ENCODE data around the gene VPS72.

DNA sequence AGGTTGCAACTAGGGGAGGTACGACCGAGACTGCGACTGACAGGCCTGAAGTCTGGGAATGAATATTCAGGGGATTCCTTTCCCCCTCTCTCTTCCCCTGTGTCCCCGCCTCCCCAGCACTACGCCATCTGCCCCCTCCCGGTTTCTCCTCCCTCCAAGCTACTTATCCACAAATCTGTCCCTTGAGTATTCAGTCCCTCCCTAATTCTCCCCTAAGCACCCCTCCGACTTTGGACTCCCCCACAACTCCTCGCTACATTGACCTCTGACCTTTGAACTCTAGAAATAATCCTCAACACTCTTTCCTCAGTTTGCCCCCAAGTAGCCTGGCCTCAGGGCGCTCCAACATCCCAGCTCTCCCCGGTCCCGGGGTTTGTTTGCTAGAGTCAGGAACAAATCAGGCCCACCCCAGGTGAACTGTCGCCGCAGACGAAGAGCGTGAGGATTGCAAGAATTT is 24.7 kb downstream of the VPS72 start:
- TF ChIP-seq ZNF44 (CRISPR knock-in tag; IDR thresholded peaks at IDR 0.05): no peak
- no peak for TF ChIP-seq ATRX (CRISPR knock-in tag; IDR thresholded peaks at IDR 0.05; ENCODE audit: borderline replicate concordance)
- no peak for TF ChIP-seq ZNF274 (CRISPR knock-in tag; IDR thresholded peaks at IDR 0.05)
- no peak for TF ChIP-seq RERE (CRISPR knock-in tag; IDR thresholded peaks at IDR 0.05; ENCODE audit: low read depth)
- no peak for TF ChIP-seq ZBTB21 (CRISPR knock-in tag; IDR thresholded peaks at IDR 0.05)
- no peak for TF ChIP-seq POLR2AphosphoS2 (IDR thresholded peaks at IDR 0.05; ENCODE audit: low read depth, low read length)
- no peak for TF ChIP-seq TCF7 (IDR thresholded peaks at IDR 0.05; ENCODE audit: low read depth)
- TF ChIP-seq, protein P1, sequence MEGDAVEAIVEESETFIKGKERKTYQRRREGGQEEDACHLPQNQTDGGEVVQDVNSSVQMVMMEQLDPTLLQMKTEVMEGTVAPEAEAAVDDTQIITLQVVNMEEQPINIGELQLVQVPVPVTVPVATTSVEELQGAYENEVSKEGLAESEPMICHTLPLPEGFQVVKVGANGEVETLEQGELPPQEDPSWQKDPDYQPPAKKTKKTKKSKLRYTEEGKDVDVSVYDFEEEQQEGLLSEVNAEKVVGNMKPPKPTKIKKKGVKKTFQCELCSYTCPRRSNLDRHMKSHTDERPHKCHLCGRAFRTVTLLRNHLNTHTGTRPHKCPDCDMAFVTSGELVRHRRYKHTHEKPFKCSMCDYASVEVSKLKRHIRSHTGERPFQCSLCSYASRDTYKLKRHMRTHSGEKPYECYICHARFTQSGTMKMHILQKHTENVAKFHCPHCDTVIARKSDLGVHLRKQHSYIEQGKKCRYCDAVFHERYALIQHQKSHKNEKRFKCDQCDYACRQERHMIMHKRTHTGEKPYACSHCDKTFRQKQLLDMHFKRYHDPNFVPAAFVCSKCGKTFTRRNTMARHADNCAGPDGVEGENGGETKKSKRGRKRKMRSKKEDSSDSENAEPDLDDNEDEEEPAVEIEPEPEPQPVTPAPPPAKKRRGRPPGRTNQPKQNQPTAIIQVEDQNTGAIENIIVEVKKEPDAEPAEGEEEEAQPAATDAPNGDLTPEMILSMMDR (CRISPR knock-in tag; IDR thresholded peaks at IDR 0.05): no peak
- no peak for TF ChIP-seq ARID3A (IDR thresholded peaks at IDR 0.05; ENCODE audit: low read depth, low read length)

Data from HepG2 (cell line).